IMR-90 (cell line): ENCODE data around the gene AQP6. TPM values are rescaled to one million over a fixed set of nuclear protein-coding genes. Genes with fewer than 3 reads are reported as not detected.

Experiments used
- ATAC-seq: fragments of 200-7000 bp; cut with Tn5 transposase; 2 replicates; pipeline ENCODE4 v1.9.1; 2020; ENCODE audit warnings: low read depth, mild to moderate bottlenecking, moderate library complexity
- BruUV-seq: library from RNA; stranded (reverse); fragments of 400-500 nt; replicated peaks from 2 replicates; lab custom pipeline; 2021; lab: Mats Ljungman, UMichigan
- CTCF ChIA-PET: fragments of 300-600 bp; formaldehyde crosslinking; extraction: SDS; loops from one replicate; lab custom pipeline; 2021; ENCODE audit warnings: antibody characterized with exemption; lab: Yijun Ruan, JAX
- POLR2A ChIA-PET: fragments of 300-600 bp; sonication (Branson Sonifier 250); formaldehyde crosslinking; loops from one replicate; lab custom pipeline; 2022; ENCODE audit warnings: antibody characterized with exemption; ENCODE audit not compliant: unreplicated experiment; lab: Charles Lee
- DNase-seq: peaks from one replicate; pipeline ENCODE4 v3.0.0; 2013
- H2AFZ ChIP-seq: replicated peaks from 2 replicates; pipeline ENCODE3; 2013; ENCODE audit warnings: low read length, mild to moderate bottlenecking; ENCODE audit not compliant: poor library complexity
- H2AK5ac ChIP-seq: 2 replicates; pipeline ENCODE4 v1.6.1; 2013; ENCODE audit warnings: low read depth, low read length, inconsistent platforms
- H2AK9ac ChIP-seq: replicated peaks from 2 replicates; pipeline ENCODE3; 2013; ENCODE audit warnings: mild to moderate bottlenecking, low read depth, low read length, moderate library complexity; ENCODE audit not compliant: poor library complexity
- H2BK120ac ChIP-seq: 2 replicates; pipeline ENCODE4 v1.6.1; 2013; ENCODE audit warnings: low read depth, low read length, inconsistent platforms
- H2BK15ac ChIP-seq: 3 replicates; pipeline ENCODE4 v1.6.1; 2013; ENCODE audit warnings: low read depth, low read length, inconsistent platforms
- H2BK20ac ChIP-seq: 2 replicates; pipeline ENCODE4 v1.6.1; 2013; ENCODE audit warnings: low read depth, mild to moderate bottlenecking, inconsistent platforms, low read length, moderate library complexity
- H2BK5ac ChIP-seq: 2 replicates; pipeline ENCODE4 v1.6.1; 2013; ENCODE audit warnings: mild to moderate bottlenecking, low read depth, low read length, inconsistent platforms; ENCODE audit not compliant: poor library complexity, severe bottlenecking
- H3K14ac ChIP-seq: replicated peaks from 2 replicates; pipeline ENCODE4 v1.6.1; 2013; ENCODE audit warnings: low read depth, low read length, inconsistent platforms
- H3K18ac ChIP-seq: 2 replicates; pipeline ENCODE4 v1.6.1; 2013; ENCODE audit warnings: low read depth, low read length, control low read depth
- H3K23ac ChIP-seq: 2 replicates; pipeline ENCODE4 v1.6.1; 2013; ENCODE audit warnings: low read depth, low read length, inconsistent platforms
- H3K27ac ChIP-seq: 2 replicates; pipeline ENCODE4 v1.5.1; 2013; ENCODE audit warnings: mild to moderate bottlenecking, control low read depth, low read length; ENCODE audit not compliant: insufficient read depth
- H3K27me3 ChIP-seq: 2 replicates; pipeline ENCODE4 v1.6.1; 2013; ENCODE audit warnings: low read length; ENCODE audit not compliant: control insufficient read depth, insufficient read depth
- H3K36me3 ChIP-seq: 2 replicates; pipeline ENCODE4 v1.6.1; 2013; ENCODE audit warnings: low read length, mixed read lengths; ENCODE audit not compliant: control insufficient read depth, insufficient read depth
- H3K4ac ChIP-seq: 2 replicates; pipeline ENCODE4 v1.6.1; 2013; ENCODE audit warnings: low read depth, low read length, inconsistent platforms
- H3K4me1 ChIP-seq: 2 replicates; pipeline ENCODE4 v1.6.1; 2013; ENCODE audit warnings: low read length, mixed read lengths; ENCODE audit not compliant: control insufficient read depth, insufficient read depth
- H3K4me2 ChIP-seq: 2 replicates; pipeline ENCODE4 v1.6.1; 2013; ENCODE audit warnings: low read depth, mild to moderate bottlenecking, control low read depth, low read length, moderate library complexity
- H3K4me3 ChIP-seq: 2 replicates; pipeline ENCODE4 v1.5.1; 2013; ENCODE audit warnings: low read depth, mild to moderate bottlenecking, control low read depth, low read length, moderate library complexity; ENCODE audit not compliant: insufficient read depth
- H3K56ac ChIP-seq: 2 replicates; pipeline ENCODE4 v1.6.1; 2013; ENCODE audit warnings: low read length, inconsistent platforms; ENCODE audit not compliant: insufficient read depth; ENCODE audit errors: extremely low read depth
- H3K79me1 ChIP-seq, 2 experiments: 2 replicates each; pipeline ENCODE4 v1.6.1; 2013; ENCODE audit warnings: low read length in 2 of 2, inconsistent platforms in 1 of 2, low read depth in 1 of 2
- H3K9ac ChIP-seq: 2 replicates; pipeline ENCODE4 v1.6.1; 2013; ENCODE audit warnings: low read depth, low read length, control low read depth
- H3K9me1 ChIP-seq: 2 replicates; pipeline ENCODE4 v1.6.1; 2013; ENCODE audit warnings: low read length, inconsistent platforms; ENCODE audit not compliant: insufficient read depth
- H3K9me3 ChIP-seq: 2 replicates; pipeline ENCODE4 v1.6.1; 2013; ENCODE audit warnings: low read length; ENCODE audit not compliant: control insufficient read depth, insufficient read depth
- H4K20me1 ChIP-seq: 2 replicates; pipeline ENCODE4 v1.6.1; 2013; ENCODE audit warnings: low read length, inconsistent platforms; ENCODE audit not compliant: insufficient read depth
- H4K5ac ChIP-seq: 2 replicates; pipeline ENCODE4 v1.6.1; 2013; ENCODE audit warnings: mild to moderate bottlenecking, low read depth, low read length, control low read depth
- H4K8ac ChIP-seq, 2 experiments: 2 replicates each; pipeline ENCODE4 v1.6.1; 2013; ENCODE audit warnings: low read depth in 2 of 2, low read length in 2 of 2, control low read depth in 1 of 2, inconsistent platforms in 1 of 2
- H4K91ac ChIP-seq: 2 replicates; pipeline ENCODE4 v1.6.1; 2013; ENCODE audit warnings: low read depth, low read length, inconsistent platforms; ENCODE audit not compliant: insufficient read depth
- BHLHE40 ChIP-seq: fragments of 150-350 bp; IDR thresholded peaks from 2 replicates; pipeline ENCODE4 v1.6.1; 2016; ENCODE audit warnings: mild to moderate bottlenecking, low read depth, low read length
- CEBPB ChIP-seq: IDR thresholded peaks from 2 replicates; pipeline ENCODE4 v1.6.1; 2012; ENCODE audit warnings: low read depth, low read length, improper control_type of control experiment
- CHD1 ChIP-seq: IDR thresholded peaks from 2 replicates; pipeline ENCODE4 v1.6.1; 2012; ENCODE audit warnings: low read depth, low read length, improper control_type of control experiment
- CTCF ChIP-seq: conservative IDR thresholded peaks from 2 replicates; pipeline ENCODE4 v1.5.1; 2012; ENCODE audit warnings: mild to moderate bottlenecking, low read depth, low read length, improper control_type of control experiment
- ELK1 ChIP-seq: fragments of 150-350 bp; IDR thresholded peaks from 2 replicates; pipeline ENCODE4 v1.6.1; 2016; ENCODE audit warnings: low read depth, mild to moderate bottlenecking, low read length, moderate library complexity, borderline replicate concordance
- FOS ChIP-seq: fragments of 150-350 bp; IDR thresholded peaks from 2 replicates; pipeline ENCODE4 v1.6.1; 2016; ENCODE audit warnings: low read depth, low read length
- MAFK ChIP-seq: IDR thresholded peaks from 2 replicates; pipeline ENCODE4 v1.6.1; 2012; ENCODE audit warnings: low read depth, low read length, improper control_type of control experiment
- MAZ ChIP-seq: IDR thresholded peaks from 2 replicates; pipeline ENCODE4 v1.6.1; 2012; ENCODE audit warnings: low read depth, mild to moderate bottlenecking, low read length, improper control_type of control experiment, moderate library complexity, borderline replicate concordance
- MXI1 ChIP-seq: IDR thresholded peaks from 2 replicates; pipeline ENCODE4 v1.6.1; 2012; ENCODE audit warnings: low read depth, mild to moderate bottlenecking, low read length, moderate library complexity, borderline replicate concordance
- NFE2L2 ChIP-seq: fragments of 150-350 bp; IDR thresholded peaks from 2 replicates; pipeline ENCODE4 v1.6.1; 2016; ENCODE audit warnings: low read depth, mild to moderate bottlenecking, low read length
- POLR2A ChIP-seq: IDR thresholded peaks from 2 replicates; pipeline ENCODE4 v1.6.1; 2012; ENCODE audit warnings: mild to moderate bottlenecking, low read depth, low read length
- RAD21 ChIP-seq: IDR thresholded peaks from 2 replicates; pipeline ENCODE4 v1.6.1; 2012; ENCODE audit warnings: low read length, improper control_type of control experiment
- RCOR1 ChIP-seq: IDR thresholded peaks from 2 replicates; pipeline ENCODE4 v1.6.1; 2012; ENCODE audit warnings: mild to moderate bottlenecking, low read length, improper control_type of control experiment; ENCODE audit not compliant: insufficient replicate concordance
- RFX5 ChIP-seq: IDR thresholded peaks from 2 replicates; pipeline ENCODE4 v1.8.0; 2012; ENCODE audit warnings: low read depth, mild to moderate bottlenecking, low read length, moderate library complexity
- SMC3 ChIP-seq: fragments of 150-350 bp; IDR thresholded peaks from 2 replicates; pipeline ENCODE4 v1.6.1; 2016; ENCODE audit warnings: low read depth, mild to moderate bottlenecking, antibody characterized with exemption, low read length, moderate library complexity
- WGBS, 2 experiments: methylation state at CpG; one replicate each; pipeline versions ENCODE4 v1.1.5 to v1.1.7; 2013; ENCODE audit warnings: missing lambda C conversion rate in 2 of 2; ENCODE audit not compliant: insufficient read length in 1 of 2; ENCODE audit errors: extremely low coverage in 2 of 2; 5-methylcytosine and 5-hydroxymethylcytosine counted together
- dilution Hi-C: fragments of 300-500 bp; cut with HindIII; formaldehyde crosslinking; loops from one replicate; pipeline ENCODE4 v1.14.3; 2018; ENCODE audit warnings: low sequenced_read_pairs; ENCODE audit not compliant: unreplicated experiment
- in situ Hi-C: fragments of 300-500 bp; cut with MboI; formaldehyde crosslinking; loops from 3 replicates; pipeline ENCODE4 v1.14.3; 2019; ENCODE audit warnings: low sequenced_read_pairs, inconsistent platforms, mixed read lengths
- intact Hi-C: fragments of 100-400 bp; cut with micrococcal nuclease; formaldehyde crosslinking; loops from 2 replicates; pipeline ENCODE4 v1.10.0; 2022
- polyA plus RNA-seq, 3 experiments: library from polyadenylated mRNA; depleted of rRNA; stranded (reverse); fragments of >200 nt; gene quantifications; 2 replicates each; pipeline ENCODE4 v1.2.3, GENCODE V29; 2012; ENCODE audit warnings: low replicate concordance in 1 of 3
- total RNA-seq: library from RNA; depleted of rRNA; stranded (reverse); fragments of >200 nt; gene quantifications from 2 replicates; pipeline ENCODE4 v1.2.3, GENCODE V29; 2012
- TF ChIP-seq, protein P1 (sequence below): fragments of 150-350 bp; IDR thresholded peaks from 2 replicates; pipeline ENCODE4 v1.6.1; 2017; ENCODE audit warnings: mild to moderate bottlenecking, antibody characterized with exemption, low read length, low read depth

The AQP6 gene
- total and polyA plus RNA-seq, 2 of the 4 experiments (the other 2 are of a cell fraction), result not detected

GRCh38 chr12:50022903-50023302 lies 50.2 kb downstream of the AQP6 start:
- Histone ChIP-seq H2BK120ac (no peak overlapping the region), H2AFZ (no peak overlapping the region), H3K14ac (no peak overlapping the region), H4K91ac (no peak overlapping the region), H3K4me2 (no peak overlapping the region), H3K4me3 (no peak overlapping the region), H3K4me1 (peaks cover 2% of the 10 kb centered on the region), H3K27ac (no peak overlapping the region), H2AK5ac (no peak overlapping the region), H3K9ac (no peak overlapping the region), H3K36me3 (no peaks in the 10 kb centered on the region), H3K4ac (no peak overlapping the region), H2BK5ac (no peak overlapping the region), H3K56ac (no peak overlapping the region), H2BK20ac (no peak overlapping the region), H4K20me1 (no peaks in the 10 kb centered on the region), H3K27me3 (no peaks in the 10 kb centered on the region), H3K79me1 (peaks cover 0 to 22% of the 10 kb centered on the region in 2 experiments; a peak in 2 of 4 replicates), H3K9me3 (no peaks in the 10 kb centered on the region), H2AK9ac (no peak overlapping the region), H2BK15ac (no peak overlapping the region), H3K23ac (peak overlapping the region; percentile 23; the same call in 1 of the 2 replicates), H4K5ac (no peak overlapping the region), H3K9me1 (peaks cover 7% of the 10 kb centered on the region; the same call in 1 of the 2 replicates), H4K8ac (peak overlapping the region in 1 of 2 experiments; percentile 63; a peak in 2 of 4 replicates), H3K18ac (no peak overlapping the region)
- intact Hi-C loops (no loop called here), dilution Hi-C loops (no loop called here), in situ Hi-C loops (no loop called here)
- ChIA-PET CTCF (no interaction called here), POLR2A (no interaction called here)
- BruUV-seq, result no TSS peak
- WGBS, 2 experiments, result no CpG with 5 or more reads among the region's 1 CpG
- DNase-seq, result no peak
- ATAC-seq, result no peak
- TF ChIP-seq MAFK (no peak), RCOR1 (no peak), SMC3 (no peak), MAZ (no peak), CEBPB (no peak), NFE2L2 (no peak), RAD21 (no peak), CTCF (no peak), ELK1 (no peak), MXI1 (no peak), FOS (no peak), RFX5 (no peak), POLR2A (no peak), CHD1 (no peak), BHLHE40 (no peak)
- TF ChIP-seq, protein P1, sequence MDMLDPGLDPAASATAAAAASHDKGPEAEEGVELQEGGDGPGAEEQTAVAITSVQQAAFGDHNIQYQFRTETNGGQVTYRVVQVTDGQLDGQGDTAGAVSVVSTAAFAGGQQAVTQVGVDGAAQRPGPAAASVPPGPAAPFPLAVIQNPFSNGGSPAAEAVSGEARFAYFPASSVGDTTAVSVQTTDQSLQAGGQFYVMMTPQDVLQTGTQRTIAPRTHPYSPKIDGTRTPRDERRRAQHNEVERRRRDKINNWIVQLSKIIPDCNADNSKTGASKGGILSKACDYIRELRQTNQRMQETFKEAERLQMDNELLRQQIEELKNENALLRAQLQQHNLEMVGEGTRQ, result no peak
